NCI-H524 treated with DMSO at 0.1 percent for 48 hours (cell line): ENCODE data around the gene KCTD10.
A peak's percentile ranks its signal among the peaks of the same experiment; 100 is the strongest.

Source experiments
- DNase-seq: peaks from one replicate; lab custom pipeline; 2025; lab: John Stamatoyannopoulos, UW

KCTD10 gene

DNA sequence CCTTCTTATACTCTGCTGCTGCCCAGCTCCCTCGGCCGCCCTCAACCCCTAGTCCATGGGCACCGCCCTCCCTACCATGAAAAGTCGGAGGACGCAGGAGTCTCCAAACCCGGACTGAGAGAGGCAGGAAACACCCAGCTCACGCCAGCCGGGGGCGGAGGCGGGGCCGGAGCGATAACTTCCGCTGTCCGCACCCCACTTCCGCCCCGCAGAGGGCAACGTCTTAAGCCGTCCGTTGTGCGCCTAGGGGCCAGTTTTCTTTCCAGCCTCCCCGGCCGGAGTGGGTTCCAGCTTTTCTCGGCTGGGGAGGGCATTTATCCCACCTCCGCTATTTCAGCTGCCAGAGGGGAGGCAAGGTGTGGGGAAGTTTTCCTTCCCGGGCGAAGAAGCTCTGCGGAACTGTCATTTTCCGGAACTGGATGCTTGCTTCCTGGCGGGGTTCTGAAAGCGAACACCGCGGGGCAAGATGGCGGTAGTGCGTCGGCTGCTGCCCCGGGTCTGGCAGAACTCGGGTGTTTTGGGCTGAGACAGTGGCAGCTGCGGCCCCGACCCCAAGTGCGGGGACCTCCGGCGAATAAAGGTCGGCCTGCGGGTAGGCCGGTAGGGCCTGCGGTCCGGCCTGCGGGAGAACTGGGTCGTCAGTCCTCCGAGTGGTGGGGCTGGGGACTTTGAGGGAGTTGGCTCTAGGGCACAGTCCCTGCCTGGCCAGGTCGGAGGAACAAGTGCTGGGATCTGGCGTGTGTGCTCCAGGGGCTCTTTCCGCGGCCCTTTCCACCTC, at the start of gene KCTD10, which contains the start of gene UBE3B:
KCTD10 (minus strand) TSS at position 116 of the 778 bp plus-strand sequence; CDS start at position 78, 38 bp downstream.
UBE3B (plus strand) TSS at position 450 of the 778 bp plus-strand sequence. CDS start 5,918 bp downstream, outside the sequence.
- DNase-seq: peak; percentile 48

- DNase-seq: no peak
Measured at GRCh38 chr12:109525279-109525585, 48.1 kb upstream of the KCTD10 start.

GRCh38 chr12:109524466-109525278, 47.6 kb upstream of the KCTD10 start:
- no peak for DNase-seq

DNA sequence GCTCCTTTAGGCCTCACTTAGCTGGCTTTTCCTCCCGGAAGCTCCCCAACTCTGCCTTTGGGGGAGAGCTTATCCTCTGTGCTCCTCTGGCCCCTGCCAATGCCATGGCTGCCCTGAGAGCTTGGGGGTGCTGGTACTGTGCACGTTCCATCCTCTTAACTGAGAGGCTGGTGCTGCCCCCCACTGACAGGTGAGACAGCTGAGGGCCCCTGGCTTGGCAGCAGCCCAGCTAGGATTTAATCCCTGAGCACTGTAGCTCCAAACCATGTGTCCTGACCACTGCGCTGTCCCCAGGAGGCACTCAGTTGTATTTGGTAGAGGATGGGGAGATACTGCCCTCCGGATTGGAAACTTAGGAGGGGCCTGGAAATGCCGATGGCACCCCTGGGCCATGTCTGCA, 46.4 kb upstream of the KCTD10 start:
- DNase-seq: peak; percentile 53

GRCh38 chr12:109523071-109523470, 46.0 kb upstream of the KCTD10 start:
- peak; percentile 92 for DNase-seq

- peak; percentile 89 for DNase-seq
Measured at GRCh38 chr12:109521831-109522230, 44.7 kb upstream of the KCTD10 start.

DNA sequence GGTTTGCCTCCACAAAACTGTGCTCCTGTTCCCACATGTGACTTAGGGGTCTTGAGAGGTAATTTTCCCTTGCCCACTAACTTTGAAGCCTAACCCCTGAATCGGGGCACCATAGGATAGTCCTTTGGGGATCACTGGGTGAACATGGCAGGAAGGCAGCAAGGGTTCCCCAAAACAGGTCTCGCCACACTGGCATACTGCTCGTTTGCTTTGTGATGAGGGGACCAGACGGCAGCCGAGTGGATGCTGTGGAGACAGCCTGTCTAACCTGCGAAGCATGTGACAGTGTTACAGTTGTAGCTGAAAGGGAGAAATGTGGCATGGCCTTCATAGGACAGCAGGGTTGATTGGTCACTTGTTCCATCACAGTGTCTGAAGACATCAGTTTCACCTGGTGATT, 42.7 kb upstream of the KCTD10 start:
- no peak for DNase-seq

- peak; percentile 67 for DNase-seq
Measured at GRCh38 chr12:109518820-109519665, 41.9 kb upstream of the KCTD10 start.

DNA sequence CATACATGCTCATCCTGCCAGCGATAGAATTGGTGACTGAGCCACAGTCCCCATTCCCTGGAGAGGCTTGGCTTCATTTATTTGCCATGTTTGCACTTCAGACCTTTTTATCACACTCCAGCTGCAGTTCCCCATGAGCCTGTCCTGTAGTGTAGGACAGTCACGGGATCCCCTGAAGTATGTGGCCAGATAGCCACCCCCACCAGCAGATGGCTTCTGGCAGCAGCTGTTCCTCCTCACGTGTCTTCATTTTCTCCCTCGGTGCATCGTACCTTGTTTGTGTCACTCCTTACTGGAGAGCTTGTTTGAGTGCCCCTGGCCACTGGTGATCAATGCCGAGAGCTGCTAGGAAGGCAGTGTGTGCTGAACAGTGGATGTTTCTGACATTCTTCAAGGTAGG, 40.5 kb upstream of the KCTD10 start:
- DNase-seq: peak; percentile 92

DNA sequence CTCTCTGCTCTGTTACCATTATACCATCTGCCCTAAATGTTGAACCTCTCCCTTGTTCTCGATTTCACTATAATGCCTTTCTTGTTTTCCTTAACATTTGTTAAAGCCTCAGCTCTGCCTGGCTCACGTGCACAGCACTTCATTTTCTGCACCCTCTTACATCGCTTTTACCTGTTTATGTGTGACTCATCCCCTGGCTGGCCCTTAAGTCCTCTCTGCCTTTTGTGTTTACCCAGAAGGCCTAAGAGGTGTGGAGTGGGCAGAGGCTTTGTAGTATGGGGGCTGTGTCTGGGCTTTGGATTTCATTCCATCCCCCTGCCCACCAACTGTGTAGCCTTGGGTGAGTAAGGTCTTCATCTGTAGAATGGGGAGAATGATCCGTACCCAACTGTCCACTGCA, 36.9 kb upstream of the KCTD10 start:
- DNase-seq: no peak

GRCh38 chr12:109513051-109513450, 36.0 kb upstream of the KCTD10 start:
- DNase-seq: no peak

GRCh38 chr12:109512608-109513007, 35.5 kb upstream of the KCTD10 start:
- no peak for DNase-seq

- DNase-seq: no peak
Measured at GRCh38 chr12:109510196-109510595, 33.1 kb upstream of the KCTD10 start.

- DNase-seq: no peak
Measured at GRCh38 chr12:109504068-109504467, 27.0 kb upstream of the KCTD10 start.

- DNase-seq: no peak
Measured at GRCh38 chr12:109503611-109504010, 26.5 kb upstream of the KCTD10 start.

DNA sequence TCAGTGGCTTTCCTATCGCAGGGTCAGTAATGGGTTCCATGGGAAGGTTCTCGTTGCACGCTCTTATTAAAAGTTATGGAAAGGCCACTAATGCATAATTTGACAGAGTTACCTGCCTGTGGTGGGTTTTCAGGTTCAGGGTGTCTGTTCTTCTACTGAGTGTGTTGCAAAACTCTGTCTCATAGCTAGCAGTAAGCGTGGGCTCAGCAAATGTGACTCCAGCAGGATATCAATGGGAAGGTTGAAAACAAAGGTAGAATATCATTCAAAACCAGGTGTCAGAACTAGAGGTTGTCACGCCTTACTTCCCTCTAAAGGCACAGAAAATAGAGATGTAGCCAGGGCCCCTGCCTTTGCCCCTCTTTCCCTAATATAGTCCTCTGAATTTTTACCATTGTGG, 25.2 kb upstream of the KCTD10 start:
- no peak for DNase-seq

GRCh38 chr12:109501299-109501698, 24.2 kb upstream of the KCTD10 start:
- DNase-seq: no peak

DNA sequence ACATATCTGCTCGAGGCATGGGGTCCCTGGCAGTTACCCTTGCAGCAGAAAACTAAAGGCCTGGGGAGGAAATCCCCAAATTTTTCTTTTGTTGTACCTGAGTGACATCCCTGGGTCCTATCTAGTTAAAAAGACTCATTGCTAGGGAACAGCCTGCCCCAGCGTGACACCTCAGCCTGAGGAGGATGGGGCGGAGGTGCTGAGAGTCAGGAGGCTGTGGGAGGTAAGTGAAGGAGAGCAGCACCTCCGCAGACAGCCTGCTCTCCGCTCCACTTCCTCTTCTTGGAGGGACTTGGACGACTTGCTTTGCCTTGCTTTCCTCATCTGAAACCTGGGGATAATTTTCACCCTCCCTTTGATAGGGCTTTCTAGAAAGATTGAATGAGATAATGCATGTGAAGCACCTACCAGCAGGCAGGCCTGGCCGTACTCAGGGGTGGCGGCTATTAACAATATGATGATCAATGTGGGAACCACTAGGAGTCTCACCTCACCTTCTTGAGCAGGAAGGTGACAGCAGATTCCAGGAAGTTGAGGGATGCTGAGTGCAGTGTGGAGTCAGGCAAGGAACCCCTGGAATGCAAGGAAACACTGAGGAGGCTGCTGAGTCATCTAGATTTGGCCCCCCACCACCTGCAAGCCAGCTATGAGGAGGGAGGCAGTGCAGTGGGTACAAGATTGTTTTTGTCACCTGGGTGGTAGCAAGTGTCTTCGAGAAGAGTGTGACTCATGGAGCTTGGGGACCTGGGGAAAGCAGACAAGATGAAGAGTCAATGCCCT, 23.5 kb upstream of the KCTD10 start:
- DNase-seq: no peak

DNA sequence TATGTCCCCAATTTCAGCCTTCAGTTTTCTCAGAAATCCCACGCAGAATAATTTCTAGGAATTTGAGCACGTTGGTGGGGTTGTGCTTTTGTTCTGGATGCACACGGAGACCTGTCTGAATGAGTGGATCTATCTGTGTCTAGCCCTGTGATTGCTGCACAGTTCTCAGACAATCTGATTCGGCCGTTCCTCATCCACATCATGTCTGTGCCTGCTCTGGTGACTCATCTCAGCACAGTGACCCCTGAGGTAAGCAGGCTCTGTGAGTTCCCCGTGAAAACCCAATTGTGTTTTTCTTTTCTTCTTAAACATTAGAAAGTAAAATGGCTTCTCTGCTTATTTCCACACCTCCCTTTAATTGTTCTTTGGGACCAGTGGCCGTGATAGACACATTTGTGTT, 20.6 kb upstream of the KCTD10 start:
- no peak for DNase-seq

DNA sequence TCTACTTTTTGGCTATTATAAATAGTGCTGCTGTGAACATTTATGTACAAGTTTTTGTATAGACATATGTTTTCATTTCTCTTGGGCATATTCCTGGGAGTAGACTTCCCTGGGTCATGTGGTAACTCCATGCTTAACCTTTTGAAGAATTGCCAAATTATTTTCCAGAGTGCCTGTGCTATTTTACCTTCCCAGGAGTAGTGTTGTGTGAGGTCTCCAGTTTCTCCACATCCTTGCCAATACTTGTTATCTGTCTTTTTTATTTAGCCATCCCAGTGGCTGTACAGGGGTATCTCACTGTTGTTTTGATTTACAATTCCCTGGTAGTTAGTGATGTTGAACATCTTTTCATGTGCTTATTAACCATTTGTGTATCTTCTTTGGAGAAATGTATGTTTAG, 19.2 kb upstream of the KCTD10 start:
- no peak for DNase-seq

DNA sequence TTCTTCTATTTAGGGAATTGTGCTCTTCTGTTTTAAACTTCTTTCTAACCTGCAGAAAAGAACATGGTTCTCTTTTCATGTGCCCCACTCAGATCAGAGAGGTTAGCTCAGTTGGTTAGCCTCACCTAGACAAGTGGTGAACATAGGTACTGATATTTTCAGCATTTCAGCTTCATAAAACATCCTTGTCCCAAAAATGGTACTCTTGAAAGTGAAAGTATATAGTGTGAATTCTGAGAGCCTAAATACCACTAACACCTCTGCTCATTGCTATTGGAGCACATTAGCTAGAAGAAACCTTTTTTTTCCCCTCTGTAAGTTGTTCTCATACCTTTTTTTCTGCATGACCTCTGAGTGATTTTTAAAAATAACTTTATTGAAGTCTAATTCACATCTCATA, 17.9 kb upstream of the KCTD10 start:
- no peak for DNase-seq
